Adrenal gland (tissue), 5 donors: ENCODE results near the gene LARP1.

Experiments
- POLR2A ChIP-seq, 2 donors: fragments of 450-650 bp; IDR thresholded peaks; one replicate each; pipeline ENCODE4 v1.6.1; 2017; ENCODE audit warnings: antibody characterized with exemption in 2 of 2, mild to moderate bottlenecking in 2 of 2, moderate library complexity in 1 of 2
- TF ChIP-seq, protein P1 (sequence below), 6 experiments: fragments of 450-650 bp in 4 of 6; fragments of 200-600 bp in 2 of 6; sonication (generic) in 1 of 6; IDR thresholded peaks; 1 replicate in 5 of 6; 2 replicates in 1 of 6; pipeline versions ENCODE4 v1.5.1 to v1.8.0; 2016 to 2021; ENCODE audit warnings: antibody characterized with exemption in 6 of 6, mild to moderate bottlenecking in 2 of 6, moderate library complexity in 1 of 6
- donor health status: DM: no; HTN: no; CAD: no.

DNA sequence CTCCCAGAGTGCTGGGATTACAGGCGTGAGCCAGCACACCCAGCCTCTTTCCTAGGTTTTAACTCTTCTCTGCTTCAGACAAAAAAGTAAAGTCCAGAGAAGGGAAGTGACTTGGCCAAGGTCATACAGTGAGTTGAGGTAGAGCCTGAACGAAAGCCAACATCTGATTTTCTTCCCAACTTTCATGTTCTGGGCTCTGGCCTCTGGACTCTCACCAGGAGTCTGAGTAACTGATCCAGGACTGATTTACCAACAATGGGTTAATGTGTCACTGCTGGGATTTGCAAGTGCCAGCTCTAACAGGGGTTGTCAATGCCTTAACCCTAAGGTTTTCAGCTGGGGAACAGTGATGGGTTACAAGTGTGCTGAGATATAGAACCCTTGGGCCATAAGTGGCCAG lies 32.2 kb upstream of the LARP1 start:
- TF ChIP-seq, protein P1, sequence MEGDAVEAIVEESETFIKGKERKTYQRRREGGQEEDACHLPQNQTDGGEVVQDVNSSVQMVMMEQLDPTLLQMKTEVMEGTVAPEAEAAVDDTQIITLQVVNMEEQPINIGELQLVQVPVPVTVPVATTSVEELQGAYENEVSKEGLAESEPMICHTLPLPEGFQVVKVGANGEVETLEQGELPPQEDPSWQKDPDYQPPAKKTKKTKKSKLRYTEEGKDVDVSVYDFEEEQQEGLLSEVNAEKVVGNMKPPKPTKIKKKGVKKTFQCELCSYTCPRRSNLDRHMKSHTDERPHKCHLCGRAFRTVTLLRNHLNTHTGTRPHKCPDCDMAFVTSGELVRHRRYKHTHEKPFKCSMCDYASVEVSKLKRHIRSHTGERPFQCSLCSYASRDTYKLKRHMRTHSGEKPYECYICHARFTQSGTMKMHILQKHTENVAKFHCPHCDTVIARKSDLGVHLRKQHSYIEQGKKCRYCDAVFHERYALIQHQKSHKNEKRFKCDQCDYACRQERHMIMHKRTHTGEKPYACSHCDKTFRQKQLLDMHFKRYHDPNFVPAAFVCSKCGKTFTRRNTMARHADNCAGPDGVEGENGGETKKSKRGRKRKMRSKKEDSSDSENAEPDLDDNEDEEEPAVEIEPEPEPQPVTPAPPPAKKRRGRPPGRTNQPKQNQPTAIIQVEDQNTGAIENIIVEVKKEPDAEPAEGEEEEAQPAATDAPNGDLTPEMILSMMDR (IDR thresholded peaks at IDR 0.05): no peak
- TF ChIP-seq POLR2A (IDR thresholded peaks at IDR 0.05): no peak
